AG09309 (cell line): ENCODE measurements around the gene HPSE2.

Source experiments
- DNase-seq: peaks from one replicate; pipeline ENCODE4 v3.0.0-alpha.2; 2010; ENCODE audit warnings: low read depth
- H3K4me3 ChIP-seq: 2 replicates; pipeline ENCODE4 v1.5.1; 2011; ENCODE audit warnings: mild to moderate bottlenecking, low read depth, low read length, moderate library complexity; ENCODE audit not compliant: control insufficient read depth
- TF ChIP-seq, protein P1 (sequence below): IDR thresholded peaks from 2 replicates; pipeline ENCODE4 v1.5.1; 2011; ENCODE audit warnings: mild to moderate bottlenecking, low read depth, low read length, inconsistent platforms; ENCODE audit not compliant: insufficient read depth, control insufficient read depth; ENCODE audit errors: missing control alignments

Gene HPSE2

DNA sequence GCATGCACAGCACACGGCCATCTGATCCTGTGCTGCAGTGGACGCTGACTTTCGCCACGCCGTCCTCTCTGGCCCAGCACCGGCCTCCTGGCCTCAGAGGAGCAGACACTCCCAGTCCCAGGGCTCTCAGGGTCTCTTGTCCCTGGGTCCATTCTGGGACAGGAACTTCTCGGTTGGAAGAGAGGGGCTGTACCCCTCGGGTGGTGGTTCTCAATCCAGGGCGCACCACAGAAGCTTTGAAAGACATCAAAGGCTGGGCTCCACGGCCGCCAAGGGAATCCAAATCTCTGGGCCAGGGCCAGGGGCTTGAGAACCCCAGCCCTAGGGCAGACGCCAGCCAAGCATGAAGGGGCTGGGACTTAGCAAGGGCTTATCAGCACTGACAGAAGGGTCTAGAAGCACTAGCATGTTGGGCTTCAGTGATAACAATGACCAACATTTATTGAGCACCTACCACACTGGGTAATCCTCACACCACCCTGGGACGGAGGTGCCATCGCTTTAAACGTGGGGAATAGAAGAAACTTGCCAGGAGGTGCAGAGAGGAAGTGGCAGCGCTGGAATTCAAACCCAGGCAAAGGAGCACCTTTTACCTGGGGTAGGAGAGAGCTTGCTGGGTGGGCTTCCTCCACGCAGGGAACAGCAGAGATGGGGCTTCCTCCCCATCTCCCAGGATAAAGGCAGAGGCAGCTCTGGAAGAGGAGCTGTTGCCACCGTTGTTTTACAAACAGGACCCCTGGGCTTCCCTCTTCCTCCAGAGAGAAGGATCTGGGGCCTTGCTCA, 818.9 kb downstream of the HPSE2 start:
- H3K4me3 ChIP-seq: no peak overlapping the region
- TF ChIP-seq, protein P1, sequence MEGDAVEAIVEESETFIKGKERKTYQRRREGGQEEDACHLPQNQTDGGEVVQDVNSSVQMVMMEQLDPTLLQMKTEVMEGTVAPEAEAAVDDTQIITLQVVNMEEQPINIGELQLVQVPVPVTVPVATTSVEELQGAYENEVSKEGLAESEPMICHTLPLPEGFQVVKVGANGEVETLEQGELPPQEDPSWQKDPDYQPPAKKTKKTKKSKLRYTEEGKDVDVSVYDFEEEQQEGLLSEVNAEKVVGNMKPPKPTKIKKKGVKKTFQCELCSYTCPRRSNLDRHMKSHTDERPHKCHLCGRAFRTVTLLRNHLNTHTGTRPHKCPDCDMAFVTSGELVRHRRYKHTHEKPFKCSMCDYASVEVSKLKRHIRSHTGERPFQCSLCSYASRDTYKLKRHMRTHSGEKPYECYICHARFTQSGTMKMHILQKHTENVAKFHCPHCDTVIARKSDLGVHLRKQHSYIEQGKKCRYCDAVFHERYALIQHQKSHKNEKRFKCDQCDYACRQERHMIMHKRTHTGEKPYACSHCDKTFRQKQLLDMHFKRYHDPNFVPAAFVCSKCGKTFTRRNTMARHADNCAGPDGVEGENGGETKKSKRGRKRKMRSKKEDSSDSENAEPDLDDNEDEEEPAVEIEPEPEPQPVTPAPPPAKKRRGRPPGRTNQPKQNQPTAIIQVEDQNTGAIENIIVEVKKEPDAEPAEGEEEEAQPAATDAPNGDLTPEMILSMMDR: no peak
- no peak for DNase-seq

DNA sequence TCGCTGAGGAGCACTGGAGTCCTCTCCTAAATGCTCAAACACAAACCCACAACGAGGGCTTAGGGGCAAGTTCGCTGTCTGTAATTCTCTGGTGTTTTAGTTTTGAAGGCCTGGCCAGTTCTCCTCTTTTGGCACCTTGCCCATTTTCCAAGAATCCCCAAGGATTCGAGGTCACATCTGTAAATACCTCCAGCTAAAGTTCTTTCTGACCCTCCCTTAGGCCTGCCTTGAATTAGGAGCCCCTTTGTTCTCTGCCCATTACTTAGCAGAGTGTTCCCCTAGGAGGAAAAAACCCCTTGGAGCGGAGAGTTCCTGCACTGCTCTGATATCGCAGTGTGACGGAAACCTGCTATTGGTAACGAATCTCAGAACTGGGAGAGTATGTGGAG, 819.9 kb downstream of the HPSE2 start:
- H3K4me3 ChIP-seq: no peak overlapping the region
- DNase-seq: no peak
- TF ChIP-seq, protein P1: no peak

DNA sequence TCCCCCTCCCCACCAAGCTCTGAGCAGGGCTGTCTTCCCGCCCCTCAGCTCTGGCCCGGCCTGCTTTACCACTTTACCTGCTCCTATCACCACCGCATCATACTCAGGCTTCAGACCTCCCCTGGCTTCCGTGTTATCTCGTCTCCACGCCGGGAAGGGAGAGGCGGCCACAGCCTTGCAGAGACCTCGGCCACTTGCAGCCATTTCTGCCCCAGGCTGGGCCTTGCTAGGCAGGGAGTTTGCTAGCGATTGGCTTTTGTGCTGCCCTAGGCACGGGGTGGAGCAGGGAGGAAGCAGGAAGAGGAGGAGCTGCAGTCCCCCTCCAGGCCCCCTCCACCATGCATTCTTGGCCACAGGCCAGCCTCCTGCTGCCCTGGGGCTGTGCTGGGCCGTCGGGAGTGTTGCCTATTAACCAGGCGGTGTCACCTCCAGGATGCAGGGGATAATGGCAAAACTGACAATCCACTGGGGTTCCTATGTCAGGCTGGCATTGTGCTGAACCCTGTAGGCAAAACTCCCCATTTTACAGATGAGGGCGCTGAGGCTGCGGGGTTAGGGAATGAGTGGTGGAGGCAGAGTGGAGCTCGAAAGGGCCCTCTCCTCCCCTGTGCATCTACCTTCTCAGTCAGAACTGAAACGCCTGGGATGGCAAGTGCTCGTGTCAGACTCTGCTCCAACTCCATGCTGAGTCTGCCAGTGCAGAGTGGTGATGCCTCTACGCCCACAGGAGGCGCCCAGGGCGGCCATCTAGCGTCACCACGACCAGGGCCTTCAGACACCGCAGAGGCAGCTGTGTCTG, 820.5 kb downstream of the HPSE2 start, which contains the start of gene PYROXD2:
PYROXD2 (minus strand) TSS at position 251 of the 799 bp plus-strand sequence; CDS start at position 204, 47 bp downstream.
- TF ChIP-seq, protein P1: no peak
- DNase-seq: peak; percentile 78
- H3K4me3 ChIP-seq: peak within 1 kb of the TSS; percentile 71

DNA sequence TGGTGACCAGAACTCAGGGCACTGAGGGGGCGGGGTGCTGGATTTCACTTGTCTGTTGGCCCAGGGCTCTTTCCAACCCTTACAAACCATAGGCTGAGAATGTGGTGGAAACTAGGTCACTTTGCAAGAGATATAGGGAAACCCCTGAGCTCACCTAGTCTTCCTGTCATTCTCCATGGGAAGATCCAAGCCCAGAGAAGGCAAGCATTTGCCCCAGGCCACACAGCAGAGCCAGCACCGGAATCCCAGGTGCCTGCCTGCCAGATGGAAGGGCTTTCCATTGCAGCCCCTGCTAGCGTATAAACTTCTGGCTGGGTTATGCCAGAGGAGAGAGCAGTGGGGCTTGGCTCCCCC, 821.1 kb downstream of the HPSE2 start:
- TF ChIP-seq, protein P1: no peak
- no peak for DNase-seq
- peak overlapping the region; percentile 71 for H3K4me3 ChIP-seq

DNA sequence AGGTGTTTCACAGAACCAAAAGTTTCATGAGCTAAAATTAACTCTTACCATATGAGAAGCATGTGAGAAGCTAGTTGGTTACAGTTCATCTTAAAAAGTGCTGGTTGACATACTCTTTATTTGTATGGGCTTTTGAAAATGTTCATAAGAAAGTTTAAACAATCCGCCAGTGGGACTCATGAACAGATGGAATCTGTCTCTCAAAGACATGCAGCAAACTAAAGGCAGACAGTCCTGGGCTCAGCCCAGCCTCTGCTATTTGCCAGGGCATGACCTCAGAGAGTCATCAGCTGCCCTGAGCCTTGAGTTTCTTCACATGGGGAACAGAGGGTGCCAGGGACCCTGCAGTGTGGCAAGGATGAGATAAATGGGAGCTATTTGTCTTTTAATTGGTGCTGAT, 823.9 kb downstream of the HPSE2 start:
- TF ChIP-seq, protein P1: no peak
- no peak for DNase-seq
- H3K4me3 ChIP-seq: no peak overlapping the region

DNA sequence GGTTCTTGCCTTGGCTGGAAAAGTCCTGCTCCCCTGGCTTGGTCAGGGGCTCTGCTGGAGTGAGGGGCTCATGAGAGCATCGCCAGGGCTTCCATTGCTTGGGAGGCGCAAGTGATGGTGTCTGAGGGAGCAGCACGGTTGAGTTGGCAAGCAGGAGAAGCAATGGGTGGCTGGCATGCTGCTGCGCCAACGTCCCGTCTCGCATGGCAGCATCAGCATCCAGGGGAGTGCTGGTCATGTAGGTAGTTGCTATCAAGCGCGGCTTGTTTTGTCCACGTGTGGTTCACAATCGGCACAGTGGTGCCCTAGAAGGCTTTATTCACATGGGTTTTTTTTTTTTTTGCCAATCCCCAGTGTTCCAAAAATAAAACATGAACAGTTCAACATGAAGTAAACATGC, 824.5 kb downstream of the HPSE2 start:
- no peak for DNase-seq
- TF ChIP-seq, protein P1: no peak
- H3K4me3 ChIP-seq: no peak overlapping the region
